PFSK-1 (cell line): ENCODE data around the gene PI3.

ENCODE experiments used
- POLR2AphosphoS5 ChIP-seq: IDR thresholded peaks from 2 replicates; pipeline ENCODE4 v1.6.1; 2012; ENCODE audit warnings: low read depth, mild to moderate bottlenecking, control low read depth, low read length, moderate library complexity
- REST ChIP-seq, 2 experiments: IDR thresholded peaks; 2 replicates each; pipeline versions ENCODE4 v1.6.1 to v1.8.0; 2011 to 2012; ENCODE audit warnings: low read depth in 2 of 2, low read length in 2 of 2, control low read depth in 1 of 2, inconsistent platforms in 1 of 2, mild to moderate bottlenecking in 1 of 2, moderate library complexity in 1 of 2; ENCODE audit not compliant: insufficient read depth in 1 of 2
- SIN3A ChIP-seq: IDR thresholded peaks from 2 replicates; pipeline ENCODE4 v1.6.1; 2012; ENCODE audit warnings: mild to moderate bottlenecking, low read length, moderate library complexity, borderline replicate concordance; ENCODE audit not compliant: insufficient read depth
- TAF1 ChIP-seq: IDR thresholded peaks from 2 replicates; pipeline ENCODE4 v1.6.1; 2012; ENCODE audit warnings: low read length, control low read depth, borderline replicate concordance; ENCODE audit not compliant: insufficient read depth

- TF ChIP-seq POLR2AphosphoS5, result no peak
- no peak for TF ChIP-seq REST (IDR thresholded peaks at IDR 0.05; ENCODE audit: insufficient read depth in 1 of 2, low read depth in 2 of 2, low read length in 2 of 2)
- TF ChIP-seq TAF1, result no peak
- no peak for TF ChIP-seq SIN3A
These were observed 21.6 kb upstream of the PI3 start for GRCh38 chr20:45153147-45153546.
